ENCODE data around the gene NFKBIB.
A peak's percentile ranks its signal among the peaks of the same experiment; 100 is the strongest.
"Not testable (repeated sequence)": the region's sequence is repeated elsewhere in the genome, so short reads cannot be mapped to it uniquely, and the experiment has no call there.

NFKBIB gene

GRCh38 chr19:38930776-38931520, 31.2 kb downstream of the NFKBIB start, which contains the start of gene MRPS12:
Gene MRPS12, plus strand, starts transcription at chr19:38930944. Its CDS starts 351 bp downstream, at chr19:38931295.
- DNase-seq = peak; percentile 97

GRCh38 chr19:38931521-38931793, 31.7 kb downstream of the NFKBIB start:
- no peak for DNase-seq

- no peak for DNase-seq
These were observed 32.8 kb downstream of the NFKBIB start for GRCh38 chr19:38932425-38933179.

GRCh38 chr19:38933544-38933943, 33.8 kb downstream of the NFKBIB start:
- no peak for DNase-seq

- DNase-seq = no peak
These were observed 40.2 kb downstream of the NFKBIB start for GRCh38 chr19:38939957-38940356.

- not testable (repeated sequence) for DNase-seq
These were observed 41.7 kb downstream of the NFKBIB start for GRCh38 chr19:38941466-38941865.

GRCh38 chr19:38941979-38942378, 42.2 kb downstream of the NFKBIB start:
- no peak for DNase-seq

GRCh38 chr19:38942471-38943181, 42.9 kb downstream of the NFKBIB start:
- DNase-seq = no peak

- DNase-seq = no peak
These were observed 45.3 kb downstream of the NFKBIB start for GRCh38 chr19:38944981-38945506.

GRCh38 chr19:38945562-38946228, 45.9 kb downstream of the NFKBIB start:
- no peak for DNase-seq

GRCh38 chr19:38946229-38947010, 46.7 kb downstream of the NFKBIB start:
- DNase-seq = no peak

- DNase-seq = peak; percentile 65
These were observed 50.0 kb downstream of the NFKBIB start for GRCh38 chr19:38949580-38950367.

- no peak for DNase-seq
These were observed 51.4 kb downstream of the NFKBIB start for GRCh38 chr19:38951187-38951586.

GRCh38 chr19:38952395-38953165, 52.8 kb downstream of the NFKBIB start:
- DNase-seq = no peak

GRCh38 chr19:38953677-38954076, 53.9 kb downstream of the NFKBIB start:
- DNase-seq = no peak

GRCh38 chr19:38956264-38956663, 56.5 kb downstream of the NFKBIB start:
- no peak for DNase-seq

GRCh38 chr19:38958301-38958700, 58.5 kb downstream of the NFKBIB start:
- DNase-seq = no peak

Measured in activated effector memory CD4-positive, alpha-beta T cell treated with Interleukin-2 at 50 U/mL for 16 hours (primary cell).